Measurements from ENCODE around the gene SYTL1. TPM values are rescaled to one million over a fixed set of nuclear protein-coding genes. Genes with fewer than 3 reads are reported as not detected.

Gene SYTL1
- total and polyA plus RNA-seq, 9 of the 15 experiments (the other 6 are each of a cell fraction or from before 2014, with no cell fraction given): 0.04 to 9.3 (median 1.7) TPM

- no peak for TF ChIP-seq ATF7 (IDR thresholded peaks at IDR 0.05)
- TF ChIP-seq CREB1 (IDR thresholded peaks at IDR 0.05): no peak
- no peak for TF ChIP-seq CREB1 (CRISPR knock-in tag; IDR thresholded peaks at IDR 0.05)
- TF ChIP-seq C11orf30 (IDR thresholded peaks at IDR 0.05; ENCODE audit: low read depth): no peak
- TF ChIP-seq ZNF384 (IDR thresholded peaks at IDR 0.05; ENCODE audit: low read depth, low read length): peak; percentile 25
- peak in 1 of 2 experiments; percentile 44; a peak in 1 of 4 replicates for TF ChIP-seq ARNT (IDR thresholded peaks at IDR 0.05)
These were observed 31.2 kb downstream of the SYTL1 start (continued) for GRCh38 chr1:27372808-27373690.

- Histone ChIP-seq H3K9me3 (replicated peaks; ENCODE audit: control insufficient read depth, insufficient read depth, low read depth, low read length) (no peaks in the 10 kb centered on the region), H3K9me1 (ENCODE audit: control insufficient read depth, insufficient read depth, low read length) (no peaks in the 10 kb centered on the region), H3K9ac (ENCODE audit: insufficient read depth in 1 of 2, low read depth in 2 of 2, low read length in 2 of 2) (peak within 1 kb of the TSS in 1 of 2 experiments; percentile 38; a peak in 1 of 4 replicates), H3K79me2 (ENCODE audit: control insufficient read depth, insufficient read depth, low read length) (no peaks in the 10 kb centered on the region), H4K20me1 (replicated peaks; ENCODE audit: control insufficient read depth, insufficient read depth, low read length) (no peaks in the 10 kb centered on the region), H3K27me3 (ENCODE audit: control insufficient read depth in 2 of 2, insufficient read depth in 2 of 2, low read length in 2 of 2) (no peaks in the 10 kb centered on the region), H3K4me1 (replicated peaks in 1 of 2; ENCODE audit: control insufficient read depth in 2 of 2, insufficient read depth in 2 of 2, low read length in 2 of 2) (peaks cover 4 to 29% of the 10 kb centered on the region in 2 experiments; a peak in 4 of 5 replicates), H3K4me3 (no peak within 1 kb of the TSS), H3K36me3 (ENCODE audit: control insufficient read depth, insufficient read depth, low read length) (no peaks in the 10 kb centered on the region), H2AFZ (ENCODE audit: low read depth, low read length) (no peak within 1 kb of the TSS), H3K4me2 (ENCODE audit: insufficient read depth, low read length) (no peak within 1 kb of the TSS), H3K27ac (ENCODE audit: extremely low read depth, low read depth, low read length) (no peak within 1 kb of the TSS)
- DNase-seq (ENCODE audit: extremely low read depth in 1 of 4, low spot score in 3 of 4) (no peak), FAIRE-seq (no peak), ATAC-seq (no peak)
- CTCF ChIA-PET (ENCODE audit: low intra/inter-chr PET ratio): no interaction called here
- intact Hi-C loops (cut with micrococcal nuclease): loop anchor here (5.0 kb wide), 1 partner anchor 72 kb away; no protein-coding TSS in a partner anchor
- no TSS peak for BruUV-seq (replicated peaks)
- in situ Hi-C loops (cut with MboI): no loop called here
- TF ChIP-seq SIN3A (IDR thresholded peaks at IDR 0.05; ENCODE audit: borderline replicate concordance in 2 of 2, control insufficient read depth in 1 of 2, low read depth in 2 of 2, low read length in 2 of 2) (no peak), ZKSCAN8 (CRISPR knock-in tag; IDR thresholded peaks at IDR 0.05) (no peak), E2F5 (CRISPR knock-in tag; IDR thresholded peaks at IDR 0.05) (no peak), CUX1 (CRISPR knock-in tag; IDR thresholded peaks at IDR 0.05) (no peak)
- POLR2A ChIA-PET: interaction anchor here (1.2 kb wide), 1 partner anchor 9 kb away, joined by 5 read pairs; no protein-coding TSS in a partner anchor
- WGBS (ENCODE audit: insufficient coverage, low coverage, missing lambda C conversion rate): 27% methylated on average over 4 of the region's 4 CpGs
These were observed 32.7 kb downstream of the SYTL1 start, which contains the start of gene FCN3 for GRCh38 chr1:27374362-27375086. TSS of gene FCN3 (minus strand) at chr1:27374824. CDS start at chr1:27374818, 6 bp downstream.

Measured in K562 (cell line).